Karpas-422 (cell line): ENCODE results near the gene NT5DC3. TPM values are rescaled to one million over a fixed set of nuclear protein-coding genes. Genes with fewer than 3 reads are reported as not detected.

Experiments used
- DNase-seq: peaks from one replicate; pipeline ENCODE4 v3.0.0-alpha.2; 2015
- H2AFZ ChIP-seq: fragments of 200-600 bp; sonication (generic); 2 replicates; pipeline ENCODE4 v1.6.1; 2014; ENCODE audit warnings: antibody characterized with exemption, low read length, mixed read lengths
- H3K27ac ChIP-seq: fragments of 200-600 bp; sonication (generic); 2 replicates; pipeline ENCODE4 v1.5.1; 2014; ENCODE audit warnings: mild to moderate bottlenecking, low read length, moderate library complexity
- H3K27me3 ChIP-seq: fragments of 200-600 bp; sonication (generic); 2 replicates; pipeline ENCODE4 v1.6.1; 2014; ENCODE audit warnings: low read length, mixed read lengths
- H3K36me3 ChIP-seq: fragments of 200-600 bp; sonication (generic); 2 replicates; pipeline ENCODE4 v1.6.1; 2014; ENCODE audit warnings: low read length, mixed read lengths; ENCODE audit not compliant: insufficient read depth
- H3K4me1 ChIP-seq: fragments of 200-600 bp; sonication (generic); 2 replicates; pipeline ENCODE4 v1.6.1; 2014; ENCODE audit warnings: mild to moderate bottlenecking, low read length, mixed read lengths
- H3K4me2 ChIP-seq: fragments of 200-600 bp; sonication (generic); 2 replicates; pipeline ENCODE4 v1.6.1; 2014; ENCODE audit warnings: low read length, low read depth, mild to moderate bottlenecking; ENCODE audit not compliant: poor library complexity, severe bottlenecking
- H3K4me3 ChIP-seq: fragments of 200-600 bp; sonication (generic); 2 replicates; pipeline ENCODE4 v1.5.1; 2014; ENCODE audit warnings: mild to moderate bottlenecking, antibody characterized with exemption, low read length, mixed read lengths
- H3K79me2 ChIP-seq: fragments of 200-600 bp; sonication (generic); 2 replicates; pipeline ENCODE4 v1.6.1; 2014; ENCODE audit warnings: mild to moderate bottlenecking, low read length, mixed read lengths
- H3K9ac ChIP-seq: fragments of 200-600 bp; sonication (generic); 2 replicates; pipeline ENCODE4 v1.6.0; 2014; ENCODE audit warnings: low read length
- H3K9me2 ChIP-seq: fragments of 200-600 bp; sonication (generic), shearing (Covaris generic); replicated peaks from 2 replicates; pipeline ENCODE4 v1.6.0; 2014; ENCODE audit warnings: mild to moderate bottlenecking, low read length, moderate library complexity; ENCODE audit not compliant: insufficient read depth
- H3K9me3 ChIP-seq: fragments of 300-700, 200-600 bp; sonication (generic); 2 replicates; pipeline ENCODE4 v1.6.1; 2014; ENCODE audit warnings: low read length, mixed read lengths
- H4K20me1 ChIP-seq: fragments of 200-600 bp; sonication (generic); 2 replicates; pipeline ENCODE4 v1.6.1; 2014; ENCODE audit warnings: mild to moderate bottlenecking, antibody characterized with exemption, low read length, low read depth; ENCODE audit not compliant: insufficient read depth
- total RNA-seq: library from RNA; depleted of rRNA; stranded (reverse); fragments of >200 nt; shearing (Covaris generic); gene quantifications from 2 replicates; pipeline ENCODE4 v1.2.3, GENCODE V29; 2014; ENCODE audit warnings: low replicate concordance

The NT5DC3 gene
- total RNA-seq, 1 experiment from 2014 or later = 1.7 TPM

GRCh38 chr12:103824290-103824689, 16.7 kb downstream of the NT5DC3 start:
- Histone ChIP-seq H4K20me1 (peaks cover 11% of the 10 kb centered on the region; the same call in 1 of the 2 replicates), H3K79me2 (no peaks in the 10 kb centered on the region), H3K9ac (no peak overlapping the region), H3K36me3 (no peaks in the 10 kb centered on the region), H3K9me3 (no peaks in the 10 kb centered on the region), H3K4me3 (no peak overlapping the region), H3K27me3 (no peaks in the 10 kb centered on the region), H3K9me2 (no peaks in the 10 kb centered on the region), H3K4me2 (no peak overlapping the region), H2AFZ (no peak overlapping the region), H3K27ac (no peak overlapping the region), H3K4me1 (peaks cover 10% of the 10 kb centered on the region)
- no peak for DNase-seq

GRCh38 chr12:103823871-103824270, 17.2 kb downstream of the NT5DC3 start:
- Histone ChIP-seq H3K36me3 (no peaks in the 10 kb centered on the region), H3K79me2 (no peaks in the 10 kb centered on the region), H3K9me2 (no peaks in the 10 kb centered on the region), H3K27ac (no peak overlapping the region), H3K4me1 (peaks cover 10% of the 10 kb centered on the region), H2AFZ (no peak overlapping the region), H3K4me3 (no peak overlapping the region), H4K20me1 (peaks cover 7% of the 10 kb centered on the region; the same call in 1 of the 2 replicates), H3K9me3 (no peaks in the 10 kb centered on the region), H3K27me3 (no peaks in the 10 kb centered on the region), H3K4me2 (no peak overlapping the region), H3K9ac (no peak overlapping the region)
- no peak for DNase-seq

GRCh38 chr12:103821773-103822172, 19.3 kb downstream of the NT5DC3 start:
- H3K9me3 ChIP-seq = no peaks in the 10 kb centered on the region
- no peaks in the 10 kb centered on the region for H3K27me3 ChIP-seq
- H3K4me3 ChIP-seq = no peak overlapping the region
- H4K20me1 ChIP-seq = peaks cover 4% of the 10 kb centered on the region; the same call in 1 of the 2 replicates
- H3K4me1 ChIP-seq = peaks cover 10% of the 10 kb centered on the region
- no peaks in the 10 kb centered on the region for H3K36me3 ChIP-seq
- no peak overlapping the region for H3K27ac ChIP-seq
- H3K9me2 ChIP-seq = no peaks in the 10 kb centered on the region
- H3K4me2 ChIP-seq = no peak overlapping the region
- no peak overlapping the region for H2AFZ ChIP-seq
- H3K9ac ChIP-seq = no peak overlapping the region
- DNase-seq = no peak
- H3K79me2 ChIP-seq = no peaks in the 10 kb centered on the region

GRCh38 chr12:103820881-103821489, 20.0 kb downstream of the NT5DC3 start:
- Histone ChIP-seq H3K4me3 (no peak overlapping the region), H3K27ac (no peak overlapping the region), H2AFZ (no peak overlapping the region), H4K20me1 (no peaks in the 10 kb centered on the region), H3K9ac (no peak overlapping the region), H3K36me3 (no peaks in the 10 kb centered on the region), H3K4me2 (no peak overlapping the region), H3K9me2 (no peaks in the 10 kb centered on the region), H3K9me3 (no peaks in the 10 kb centered on the region), H3K4me1 (peaks cover 10% of the 10 kb centered on the region), H3K27me3 (no peaks in the 10 kb centered on the region), H3K79me2 (no peaks in the 10 kb centered on the region)
- no peak for DNase-seq

- Histone ChIP-seq H3K9me3 (no peaks in the 10 kb centered on the region), H3K9me2 (no peaks in the 10 kb centered on the region), H3K27me3 (no peaks in the 10 kb centered on the region), H3K4me2 (no peak overlapping the region), H2AFZ (no peak overlapping the region), H3K79me2 (no peaks in the 10 kb centered on the region), H3K4me1 (peaks cover 10% of the 10 kb centered on the region), H3K9ac (no peak overlapping the region), H3K27ac (no peak overlapping the region), H3K4me3 (no peak overlapping the region), H3K36me3 (no peaks in the 10 kb centered on the region), H4K20me1 (no peaks in the 10 kb centered on the region)
- no peak for DNase-seq
Observed at GRCh38 chr12:103820361-103820760, 20.7 kb downstream of the NT5DC3 start.

GRCh38 chr12:103819892-103820291, 21.1 kb downstream of the NT5DC3 start:
- Histone ChIP-seq H2AFZ (no peak overlapping the region), H3K36me3 (no peaks in the 10 kb centered on the region), H3K27me3 (no peaks in the 10 kb centered on the region), H3K9me3 (no peaks in the 10 kb centered on the region), H3K79me2 (no peaks in the 10 kb centered on the region), H3K4me2 (no peak overlapping the region), H3K9ac (no peak overlapping the region), H4K20me1 (no peaks in the 10 kb centered on the region), H3K4me3 (no peak overlapping the region), H3K4me1 (peaks cover 10% of the 10 kb centered on the region), H3K9me2 (no peaks in the 10 kb centered on the region), H3K27ac (no peak overlapping the region)
- DNase-seq = no peak

GRCh38 chr12:103819312-103819711, 21.7 kb downstream of the NT5DC3 start:
- H3K79me2 ChIP-seq = no peaks in the 10 kb centered on the region
- no peak overlapping the region for H3K9ac ChIP-seq
- no peak for DNase-seq
- no peak overlapping the region for H3K27ac ChIP-seq
- no peak overlapping the region for H3K4me2 ChIP-seq
- H3K4me1 ChIP-seq = peaks cover 10% of the 10 kb centered on the region
- H3K9me3 ChIP-seq = no peaks in the 10 kb centered on the region
- no peak overlapping the region for H2AFZ ChIP-seq
- H3K4me3 ChIP-seq = no peak overlapping the region
- H3K27me3 ChIP-seq = no peaks in the 10 kb centered on the region
- H4K20me1 ChIP-seq = no peaks in the 10 kb centered on the region
- H3K9me2 ChIP-seq = no peaks in the 10 kb centered on the region
- H3K36me3 ChIP-seq = no peaks in the 10 kb centered on the region

- Histone ChIP-seq H3K4me2 (no peak overlapping the region), H3K4me3 (no peak overlapping the region), H2AFZ (no peak overlapping the region), H3K9ac (no peak overlapping the region), H3K27me3 (no peaks in the 10 kb centered on the region), H3K9me3 (no peaks in the 10 kb centered on the region), H3K9me2 (no peaks in the 10 kb centered on the region), H3K79me2 (no peaks in the 10 kb centered on the region), H3K27ac (no peak overlapping the region), H3K36me3 (no peaks in the 10 kb centered on the region), H3K4me1 (peaks cover 8% of the 10 kb centered on the region), H4K20me1 (no peaks in the 10 kb centered on the region)
- DNase-seq = no peak
Observed at GRCh38 chr12:103817791-103818190, 23.2 kb downstream of the NT5DC3 start.
